GM19467 (cell line): ENCODE results near the gene TMEM62.
"Not testable (repeated sequence)": the region's sequence is repeated elsewhere in the genome, so short reads cannot be mapped to it uniquely, and the experiment has no call there.

ENCODE experiments used
- ATAC-seq: cut with Tn5 transposase; IDR thresholded peaks from one replicate; pipeline ENCODE4 v1.9.1; 2021; ENCODE audit warnings: mild to moderate bottlenecking, moderate library complexity; ENCODE audit not compliant: unreplicated experiment

TMEM62 gene

DNA sequence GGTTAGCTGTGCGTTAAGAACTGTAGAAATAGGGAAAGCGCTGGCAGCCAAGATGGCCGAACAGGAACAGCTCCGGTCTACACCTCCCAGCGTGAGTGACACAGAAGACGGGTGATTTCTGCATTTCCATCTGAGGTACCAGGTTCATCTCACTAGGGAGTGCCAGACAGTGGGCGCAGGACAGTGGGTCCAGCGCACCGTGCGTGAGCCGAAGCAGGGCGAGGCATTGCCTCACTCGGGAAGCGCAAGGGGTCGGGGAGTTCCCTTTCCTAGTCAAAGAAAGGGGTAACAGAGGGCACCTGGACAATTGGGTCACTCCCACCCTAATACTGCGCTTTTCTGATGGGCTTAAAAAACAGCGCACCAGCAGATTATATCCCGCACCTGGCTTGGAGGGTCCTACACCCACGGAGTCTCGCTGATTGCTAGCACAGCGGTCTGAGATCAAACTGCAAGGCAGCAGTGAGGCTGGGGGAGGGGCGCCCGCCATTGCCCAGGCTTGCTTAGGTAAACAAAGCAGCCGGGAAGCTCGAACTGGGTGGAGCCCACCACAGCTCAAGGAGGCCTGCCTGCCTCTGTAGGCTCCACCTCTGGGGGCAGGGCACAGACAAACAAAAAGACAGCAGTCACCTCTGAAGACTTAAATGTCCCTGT, 42.4 kb downstream of the TMEM62 start:
- ATAC-seq = not testable (repeated sequence)

DNA sequence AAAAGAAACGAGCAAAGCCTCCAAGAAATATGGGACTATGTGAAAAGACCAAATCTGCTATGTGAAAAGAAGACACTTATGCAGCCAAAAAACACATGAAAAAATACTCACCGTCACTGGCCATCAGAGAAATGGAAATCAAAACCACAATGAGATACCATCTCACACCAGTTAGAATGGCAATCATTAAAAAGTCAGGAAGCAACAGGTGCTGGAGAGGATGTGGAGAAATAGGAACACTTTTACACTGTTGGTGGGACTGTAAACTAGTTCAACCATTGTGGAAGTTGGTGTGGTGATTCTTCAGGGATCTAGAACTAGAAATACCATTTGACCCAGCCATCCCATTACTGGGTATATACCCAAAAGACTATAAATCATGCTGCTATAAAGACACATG, 43.8 kb downstream of the TMEM62 start:
- not testable (repeated sequence) for ATAC-seq

DNA sequence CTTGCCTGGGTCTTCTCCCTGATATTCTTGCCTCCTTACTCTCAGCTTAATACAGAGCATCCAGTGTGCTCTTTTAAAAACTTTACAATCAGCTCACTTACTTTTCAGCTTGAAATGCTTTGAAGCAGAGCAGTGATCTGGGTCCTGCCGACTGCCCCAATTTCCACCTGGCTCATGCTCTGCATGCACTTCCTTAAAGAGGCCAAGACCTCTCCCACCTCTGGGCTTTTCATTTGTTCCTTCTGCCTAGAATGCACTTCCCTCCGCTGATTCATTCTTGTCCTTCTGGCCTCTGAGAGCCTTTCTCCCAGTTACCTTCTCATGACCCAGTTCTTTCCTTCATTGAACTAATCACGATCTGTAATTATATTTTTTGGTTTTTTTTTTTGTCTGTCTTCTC, 49.9 kb downstream of the TMEM62 start:
- no peak for ATAC-seq

DNA sequence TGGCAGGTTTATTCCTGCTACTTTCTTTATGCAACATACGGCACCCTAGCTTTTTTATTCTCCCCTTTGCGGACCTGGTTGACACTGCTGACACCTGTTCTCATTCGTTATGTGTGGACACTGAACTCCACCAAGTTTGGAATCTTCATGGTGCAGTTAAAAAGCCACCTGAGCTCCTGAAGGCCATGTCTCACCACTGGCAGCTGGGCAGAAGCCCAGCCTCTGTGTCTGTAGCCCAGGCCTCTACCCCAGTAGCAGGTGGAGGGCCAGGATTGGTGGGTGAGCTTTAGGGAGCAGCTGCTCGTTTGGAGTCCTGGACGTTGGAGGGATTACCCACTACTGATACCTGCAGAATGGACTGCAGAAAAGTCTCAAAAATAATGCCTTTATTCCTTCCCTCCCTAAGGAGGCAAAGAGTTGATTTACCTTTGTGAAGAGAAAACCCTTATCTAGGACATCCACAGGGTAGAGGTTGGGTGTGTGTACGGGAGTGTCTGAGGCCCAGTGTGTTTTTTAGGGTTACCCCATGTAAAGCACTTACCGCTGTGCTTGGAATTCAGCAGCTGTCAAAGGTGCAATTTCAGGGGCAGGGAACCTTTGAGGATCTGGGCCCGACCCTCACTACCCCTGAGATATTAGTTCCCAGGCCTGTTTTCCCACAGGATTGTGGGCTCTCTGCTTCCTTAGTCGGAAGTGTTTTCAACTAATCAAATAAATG, 51.2 kb downstream of the TMEM62 start:
- no peak for ATAC-seq

DNA sequence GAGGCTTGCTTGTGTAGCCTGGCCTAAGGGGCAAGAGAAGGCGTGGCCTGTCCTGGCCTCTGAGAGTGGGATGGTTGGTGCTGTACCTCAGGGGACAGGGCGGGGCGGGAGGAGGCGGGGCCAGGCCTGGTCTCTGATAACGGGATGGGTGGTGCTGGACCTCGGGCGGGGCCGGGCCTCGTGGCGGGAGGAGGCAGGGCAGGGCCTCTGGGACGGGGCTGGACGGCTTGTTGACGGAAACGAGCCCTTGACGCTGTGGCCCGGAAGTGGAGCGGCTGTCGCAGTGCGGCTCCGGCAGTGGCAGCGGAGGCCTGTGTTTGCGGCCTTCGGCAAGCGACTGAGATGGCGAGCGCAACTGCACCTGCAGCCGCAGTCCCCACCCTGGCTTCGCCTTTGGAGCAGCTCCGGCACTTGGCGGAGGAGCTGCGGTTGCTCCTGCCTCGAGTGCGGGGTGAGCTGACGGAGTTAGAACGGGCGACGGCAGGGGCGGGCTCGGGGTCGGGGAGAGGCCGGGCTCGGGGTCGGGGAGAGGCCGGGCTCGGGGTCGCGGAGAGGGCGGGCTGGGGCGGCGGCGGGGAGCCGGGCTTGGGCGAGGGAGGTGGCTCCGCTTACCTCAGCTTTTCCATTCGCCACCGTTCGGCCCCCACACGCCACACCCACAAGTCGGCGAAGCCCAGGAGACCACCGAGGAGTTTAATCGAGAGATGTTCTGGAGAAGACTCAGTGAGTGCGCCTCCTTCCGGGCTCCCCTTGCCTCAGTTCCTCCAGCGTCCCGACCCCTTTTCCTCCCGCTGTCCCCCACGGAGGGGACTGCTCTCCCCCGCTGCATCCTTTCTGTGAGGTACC, 52.0 kb downstream of the TMEM62 start, which contains the start of gene CCNDBP1:
Gene CCNDBP1, plus strand, starts transcription at position 247 of the 846 bp plus-strand sequence. Its CDS starts 96 bp downstream, at position 343.
- peak; percentile 92 for ATAC-seq

DNA sequence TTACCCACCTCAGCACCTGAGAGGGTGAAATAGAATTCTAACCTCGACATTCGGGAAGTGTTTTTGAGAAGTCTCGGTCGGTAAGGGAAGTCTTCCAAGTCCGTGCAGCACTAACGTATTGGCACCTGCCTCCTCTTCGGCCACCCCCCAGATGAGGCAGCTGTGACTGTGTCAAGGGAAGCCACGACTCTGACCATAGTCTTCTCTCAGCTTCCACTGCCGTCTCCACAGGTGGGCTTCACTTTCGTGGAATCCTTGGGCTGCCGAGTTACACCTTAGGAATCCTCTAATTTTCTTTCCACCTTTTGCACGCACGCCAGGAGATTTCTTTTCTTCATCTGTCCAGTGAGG, 52.6 kb downstream of the TMEM62 start:
- ATAC-seq = peak; percentile 22

DNA sequence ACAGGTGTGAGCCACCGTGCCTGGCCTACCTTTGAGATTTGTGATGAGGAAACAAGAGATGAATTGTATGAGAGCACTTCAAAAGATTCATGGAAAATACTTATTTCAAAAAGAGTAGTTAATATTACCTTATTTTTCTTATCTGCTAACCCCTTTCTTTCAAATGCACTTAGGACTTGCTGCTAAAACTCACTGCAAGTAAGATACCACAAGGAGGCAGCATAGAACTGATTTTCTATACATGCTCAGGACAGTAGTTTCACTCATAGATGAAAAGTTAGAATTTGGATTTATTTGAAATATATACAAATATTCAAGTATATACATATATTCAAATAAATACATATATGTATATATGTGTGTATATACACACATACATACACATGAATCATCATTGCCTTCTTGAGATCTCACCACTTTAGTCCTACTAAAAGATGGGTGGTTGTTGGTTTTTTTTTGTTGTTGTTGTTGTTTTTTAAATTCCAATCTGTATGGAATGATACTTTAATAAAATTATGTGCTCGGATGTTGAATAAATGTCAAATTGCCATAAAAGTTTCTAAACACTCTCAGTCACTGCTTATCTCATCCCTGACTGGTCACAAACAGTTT, 54.3 kb downstream of the TMEM62 start:
- no peak for ATAC-seq

DNA sequence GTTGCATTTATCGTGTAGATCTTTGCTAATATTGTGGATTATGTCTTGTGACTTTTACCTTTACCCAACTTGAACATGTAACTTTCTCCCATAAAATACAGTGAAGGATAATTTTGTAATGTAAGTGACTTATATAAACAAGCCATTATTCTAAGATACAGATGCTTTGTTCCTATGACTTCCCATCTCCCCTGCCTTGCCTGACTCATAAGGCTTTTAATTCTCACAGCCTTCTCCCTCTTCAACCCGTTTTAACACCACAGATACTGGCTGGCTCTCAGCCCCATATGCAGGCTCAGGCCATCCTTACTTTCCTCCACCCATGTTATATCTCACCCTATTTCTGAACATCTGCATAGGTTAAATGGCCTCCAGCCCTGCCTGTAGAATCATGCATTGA, 55.9 kb downstream of the TMEM62 start:
- ATAC-seq = no peak

DNA sequence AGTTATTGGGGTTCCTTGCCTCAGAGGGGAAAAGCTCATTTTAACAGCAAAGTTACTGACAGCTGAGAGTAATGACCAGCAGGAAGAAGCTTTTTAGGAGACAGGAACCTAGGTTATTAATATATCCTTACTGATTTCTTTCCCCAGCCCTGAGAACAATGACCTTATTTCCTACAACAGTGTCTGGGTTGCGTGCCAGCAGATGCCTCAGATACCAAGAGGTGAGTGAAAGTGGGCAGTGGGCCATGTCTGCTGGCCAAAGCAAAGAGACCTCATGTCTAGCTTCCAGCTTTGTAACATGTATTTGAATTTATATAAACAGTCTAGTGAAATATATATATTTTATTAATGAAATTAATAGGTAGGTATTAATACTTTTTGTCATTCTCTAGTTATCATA, 56.8 kb downstream of the TMEM62 start:
- no peak for ATAC-seq

DNA sequence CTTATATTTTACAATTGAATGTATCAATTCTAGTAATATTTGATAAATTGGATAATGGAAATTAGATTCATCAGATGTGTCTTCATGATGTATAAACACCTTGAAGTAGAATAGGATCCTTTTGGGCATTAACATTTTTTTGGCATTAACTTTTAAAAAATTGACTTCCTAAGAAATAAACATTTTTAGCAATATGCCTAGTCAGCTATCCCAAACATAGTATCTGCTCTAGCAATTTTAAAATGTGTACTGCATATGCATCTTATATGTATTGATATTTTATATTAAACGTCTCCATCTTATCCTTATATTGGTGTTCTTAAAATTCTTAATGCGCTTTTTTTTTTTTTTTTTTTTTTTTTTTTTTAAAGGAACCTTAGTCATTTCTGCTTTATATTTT, 60.3 kb downstream of the TMEM62 start:
- ATAC-seq = no peak

DNA sequence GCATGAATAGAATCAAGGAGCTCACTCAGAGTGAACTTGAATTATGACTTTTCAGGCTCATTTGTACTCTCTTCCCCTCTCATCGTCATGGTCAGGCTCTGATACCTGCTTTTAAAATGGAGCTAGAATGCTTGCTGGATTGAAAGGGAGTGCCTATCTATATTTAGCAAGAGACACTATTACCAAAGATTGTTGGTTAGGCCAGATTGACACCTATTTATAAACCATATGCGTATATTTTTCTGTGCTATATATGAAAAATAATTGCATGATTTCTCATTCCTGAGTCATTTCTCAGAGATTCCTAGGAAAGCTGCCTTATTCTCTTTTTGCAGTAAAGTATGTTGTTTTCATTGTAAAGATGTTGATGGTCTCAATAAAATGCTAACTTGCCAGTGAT, 61.4 kb downstream of the TMEM62 start:
- ATAC-seq = no peak

DNA sequence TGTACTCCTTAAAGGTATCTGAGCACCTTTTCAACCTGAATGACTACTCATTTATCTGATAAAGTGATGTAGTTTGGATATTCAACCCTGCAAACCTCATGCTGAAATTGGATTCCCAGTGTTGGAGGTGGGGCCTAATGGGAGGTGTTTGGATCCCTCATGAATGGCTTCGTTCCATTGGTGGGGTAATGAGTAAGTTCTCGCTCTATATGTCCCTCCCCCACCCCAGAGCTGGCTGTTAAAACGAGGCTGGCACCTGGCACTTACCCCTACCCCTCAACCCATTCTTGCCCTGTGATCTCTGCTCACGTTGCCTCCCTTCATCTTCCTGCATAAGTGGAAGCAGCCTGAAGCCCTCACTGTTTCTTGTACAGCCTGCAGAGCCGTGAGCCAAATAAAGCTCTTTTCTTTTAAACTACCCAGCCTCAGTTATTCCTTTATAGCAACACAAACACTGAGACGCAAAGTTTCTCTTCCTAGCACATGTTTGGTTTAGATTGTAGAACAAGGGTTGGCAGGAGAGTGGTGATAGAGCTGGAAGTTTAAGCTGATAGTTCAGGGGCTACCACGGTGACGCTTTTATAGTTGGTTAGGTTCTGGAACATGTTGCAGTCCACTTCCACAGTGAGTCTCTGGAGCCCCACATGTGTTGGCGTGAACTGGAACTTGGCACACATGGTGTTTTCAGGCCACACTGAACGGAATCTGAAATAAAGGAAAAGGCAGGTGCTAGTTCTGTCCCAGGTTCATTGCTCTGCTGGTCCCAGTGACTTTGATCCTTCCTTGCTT, 63.6 kb downstream of the TMEM62 start:
- ATAC-seq = no peak

DNA sequence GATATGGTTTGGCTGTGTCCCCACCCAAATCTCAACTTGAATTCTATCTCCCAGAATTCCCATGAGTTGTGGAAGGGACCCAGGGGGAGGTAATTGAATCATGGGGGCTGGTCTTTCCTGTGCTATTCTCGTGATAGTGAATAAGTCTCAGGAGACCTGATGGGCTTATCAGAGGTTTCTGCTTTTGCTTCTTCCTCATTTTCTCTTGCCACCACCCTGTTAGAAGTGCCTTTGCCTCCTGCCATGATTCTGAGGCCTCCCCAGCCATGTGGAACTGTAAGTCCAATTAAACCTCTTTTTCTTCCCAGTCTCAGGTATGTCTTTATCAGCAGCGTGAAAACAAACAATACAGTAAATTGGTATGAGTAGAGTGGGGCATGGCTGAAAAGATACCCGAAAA, 64.4 kb downstream of the TMEM62 start:
- ATAC-seq = not testable (repeated sequence)

DNA sequence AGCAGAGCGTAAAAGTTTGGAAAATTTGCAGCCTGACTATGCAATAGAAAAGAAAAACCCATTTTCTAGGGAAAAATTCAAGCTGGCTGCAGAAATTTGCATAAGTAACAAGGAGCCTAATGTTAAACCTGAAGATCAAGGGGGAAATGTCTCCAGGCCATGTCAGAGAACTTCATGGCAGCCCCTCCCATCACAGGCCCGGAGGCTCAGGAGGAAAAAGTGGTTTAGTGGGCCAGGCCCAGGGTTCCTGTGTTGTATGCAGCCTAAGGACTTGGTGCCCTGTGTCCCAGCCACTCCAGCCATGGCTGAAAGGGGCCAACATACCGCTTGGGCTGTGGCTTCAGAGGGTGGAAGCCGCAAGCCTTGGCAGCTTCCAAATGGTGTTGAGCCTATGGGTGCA, 65.2 kb downstream of the TMEM62 start:
- not testable (repeated sequence) for ATAC-seq

DNA sequence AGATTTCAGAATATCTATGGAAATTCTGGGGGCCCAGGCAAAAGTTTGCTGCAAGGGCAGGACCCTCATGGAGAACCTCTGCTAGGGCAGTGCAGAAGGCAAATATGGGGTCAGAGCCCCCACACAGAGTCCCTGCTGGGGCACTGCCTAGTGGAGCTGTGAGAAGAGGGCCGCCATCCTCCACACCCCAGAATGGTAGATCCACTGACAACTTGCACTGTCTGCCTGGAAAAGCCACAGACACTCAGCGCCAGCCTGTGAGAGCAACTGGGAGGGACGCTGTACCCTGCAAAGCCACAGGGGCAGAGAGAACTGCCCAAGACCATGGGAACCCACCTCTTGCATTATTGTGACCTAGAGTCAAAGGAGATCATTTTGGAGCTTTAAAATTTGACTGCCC, 65.6 kb downstream of the TMEM62 start:
- ATAC-seq = no peak

DNA sequence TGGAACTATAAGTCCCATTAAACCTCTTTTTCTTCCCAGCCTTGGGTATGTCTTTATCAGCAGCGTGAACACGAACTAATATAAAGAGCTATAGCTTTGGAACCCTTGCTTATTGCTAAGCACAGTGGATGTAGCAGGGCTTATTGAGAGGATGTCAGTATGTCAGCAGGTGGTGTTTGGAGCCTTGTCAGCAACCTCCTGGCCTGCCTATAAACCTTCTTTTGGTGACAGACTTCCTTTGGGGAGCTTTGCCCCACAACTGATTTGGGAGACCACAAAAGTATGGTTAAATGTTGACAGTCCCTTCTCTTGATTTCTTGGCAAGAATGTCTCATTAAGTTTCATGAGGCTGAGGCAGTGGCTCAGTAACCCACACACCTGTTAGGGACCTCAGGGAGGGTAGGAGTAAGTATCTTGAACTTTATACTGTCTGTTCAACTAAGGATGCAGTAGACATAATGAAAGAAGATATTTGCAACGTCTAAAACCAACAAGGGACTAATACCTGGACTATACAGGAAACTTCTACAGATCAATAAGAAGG, 66.6 kb downstream of the TMEM62 start:
- ATAC-seq = no peak

DNA sequence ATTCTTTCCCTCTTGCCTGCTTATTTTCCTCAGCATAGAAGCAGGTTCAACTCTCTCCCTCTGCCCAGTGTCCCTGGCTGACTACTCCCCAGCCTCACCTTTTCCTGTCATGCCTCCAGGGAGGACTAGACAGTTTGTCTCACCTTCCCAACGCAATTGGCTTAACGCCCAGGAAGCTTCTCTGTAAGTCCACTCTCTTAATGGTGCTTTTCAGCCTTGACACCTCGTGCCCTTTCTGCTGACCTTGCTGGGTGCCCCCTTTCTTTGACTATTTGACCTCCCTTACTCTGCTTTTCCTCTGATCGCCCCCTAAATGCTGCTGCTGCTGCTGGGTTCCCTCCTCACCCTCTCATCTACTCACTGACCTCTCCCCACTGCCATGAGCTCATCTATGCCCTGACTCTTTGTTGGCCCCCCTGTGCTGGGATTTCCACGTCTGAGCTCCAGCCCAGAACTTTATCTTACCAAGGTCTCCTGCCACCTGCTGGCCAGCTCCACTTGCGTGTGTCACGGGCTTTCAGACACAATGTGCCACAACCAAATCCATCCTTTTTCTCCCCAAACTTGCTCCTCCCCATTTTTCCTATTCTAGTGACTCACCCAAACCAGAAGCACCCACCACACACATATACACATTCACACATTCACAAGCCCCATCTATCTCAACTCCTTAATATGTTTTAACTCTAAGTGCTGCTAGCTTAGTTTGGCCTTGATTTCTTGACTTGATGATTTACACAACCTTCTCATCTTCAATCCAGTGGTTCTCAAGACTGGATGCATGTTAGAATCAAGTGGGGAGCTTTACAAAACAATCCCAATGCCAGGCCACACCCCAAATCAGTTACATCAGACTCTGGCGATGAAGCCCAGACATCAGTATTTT, 70.9 kb downstream of the TMEM62 start:
- ATAC-seq = no peak

DNA sequence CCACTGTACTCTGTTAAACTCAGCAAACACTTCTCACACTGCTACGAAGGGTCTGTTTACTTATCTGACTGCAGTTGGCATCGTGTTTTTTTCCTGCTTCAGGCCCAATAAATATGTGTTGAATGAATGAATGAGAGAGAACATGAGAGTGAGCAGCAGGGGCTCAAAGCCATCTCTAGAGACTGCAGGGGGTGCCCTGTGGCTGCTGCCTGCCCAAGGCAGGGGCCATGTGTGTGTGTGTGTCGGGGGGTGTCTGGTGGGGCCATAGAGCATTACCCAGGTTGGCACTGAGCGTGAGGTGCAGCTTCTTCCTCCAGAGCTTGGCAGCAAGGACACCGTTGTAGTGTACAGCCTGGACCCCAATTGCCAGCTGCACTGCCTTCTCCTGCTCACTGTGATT, 72.7 kb downstream of the TMEM62 start:
- no peak for ATAC-seq

DNA sequence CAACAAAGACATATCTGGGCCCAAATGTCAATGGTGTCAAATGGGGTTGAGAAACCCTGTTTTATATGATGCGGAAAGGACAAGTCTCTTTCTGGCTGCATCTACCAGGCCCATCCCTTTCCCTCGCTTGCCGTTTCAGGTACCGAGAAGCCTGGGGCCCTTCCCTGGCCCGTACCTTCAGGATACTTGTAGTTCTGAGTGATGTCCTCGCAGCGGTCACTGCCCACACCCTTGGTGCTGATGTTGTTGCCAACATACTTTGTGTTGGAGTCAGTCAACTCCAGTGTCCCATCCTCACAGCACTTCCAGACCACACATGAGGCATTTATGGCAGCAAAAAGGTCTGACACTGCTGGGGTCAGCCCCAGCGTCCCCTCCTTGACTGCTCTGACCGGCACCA, 73.6 kb downstream of the TMEM62 start:
- ATAC-seq = no peak
